Gastrocnemius medialis (tissue), 4 donors: ENCODE results near the gene CNNM4. TPM values are rescaled to one million over a fixed set of nuclear protein-coding genes. Genes with fewer than 3 reads are reported as not detected.

Source experiments
- ATAC-seq, 2 donors: fragments of 150-250 bp; one replicate each; pipeline ENCODE4 v1.9.1; 2016
- DNase-seq, 2 donors: peaks; one replicate each; pipeline ENCODE4 v3.0.0-alpha.2; 2019
- H3K27ac ChIP-seq, 4 donors: fragments of 200-600 bp; sonication (generic); 1 replicate in 1 of 4; 2 replicates in 3 of 4; pipeline ENCODE4 v1.5.1; 2016 to 2018; ENCODE audit warnings: mild to moderate bottlenecking in 2 of 4, moderate library complexity in 1 of 4
- H3K27me3 ChIP-seq, 3 donors: fragments of 200-600 bp; sonication (generic) in 2 of 3; 1 replicate in 1 of 3; 2 replicates in 2 of 3; pipeline versions ENCODE4 v1.5.1 to v1.6.0; 2016 to 2019; ENCODE audit warnings: mild to moderate bottlenecking in 1 of 3, moderate library complexity in 1 of 3
- H3K36me3 ChIP-seq, 2 donors: fragments of 200-600 bp; sonication (generic) in 1 of 2; one replicate each; pipeline ENCODE4 v1.5.1; 2017 to 2018
- H3K4me1 ChIP-seq, 2 donors: fragments of 200-600 bp; sonication (generic) in 1 of 2; one replicate each; pipeline ENCODE4 v1.5.1; 2016 to 2017; ENCODE audit warnings: mild to moderate bottlenecking in 2 of 2
- H3K4me3 ChIP-seq, 4 donors: fragments of 200-600 bp; sonication (generic) in 3 of 4; 1 replicate in 1 of 4; 2 replicates in 3 of 4; pipeline ENCODE4 v1.5.1; 2016 to 2019; ENCODE audit warnings: mild to moderate bottlenecking in 2 of 4
- H3K9me3 ChIP-seq, 3 donors: fragments of 200-600 bp; sonication (generic) in 2 of 3; 1 replicate in 1 of 3; 2 replicates in 2 of 3; pipeline ENCODE4 v1.5.1; 2016 to 2019
- CTCF ChIP-seq, 5 experiments: fragments of 450-650 bp in 3 of 5; fragments of 200-600 bp in 2 of 5; sonication (generic) in 2 of 5; IDR thresholded peaks in 4 of 5; conservative IDR thresholded peaks in 1 of 5; 1 replicate in 4 of 5; 2 replicates in 1 of 5; pipeline ENCODE4 v1.5.1; 2016 to 2019; ENCODE audit warnings: antibody characterized with exemption in 5 of 5, mild to moderate bottlenecking in 3 of 5, moderate library complexity in 3 of 5
- POLR2A ChIP-seq, 2 donors: fragments of 450-650 bp; IDR thresholded peaks; one replicate each; pipeline ENCODE4 v1.6.1; 2017; ENCODE audit warnings: antibody characterized with exemption in 2 of 2, mild to moderate bottlenecking in 2 of 2, moderate library complexity in 2 of 2
- in situ Hi-C, 4 donors: fragments of 200-750 bp; cut with MboI; loops; one replicate each; pipeline versions ENCODE4 v1.15.0 to v1.8.0; 2017; ENCODE audit warnings: low sequenced_read_pairs in 4 of 4
- intact Hi-C: fragments of 100-400 bp; cut with DNase I; formaldehyde crosslinking; loops from one replicate; pipeline ENCODE4 v1.15.1; 2023; ENCODE audit warnings: low total_unique reads
- total RNA-seq, 4 donors: library from RNA; depleted of rRNA; stranded (reverse); fragments of >200 nt; gene quantifications; one replicate each; pipeline versions ENCODE4 v1.1.0 to v1.2.3, GENCODE V29; 2016

CNNM4 gene
- total RNA-seq, 4 donors from 2014 or later: 5.4 to 20.1 (median 9.1) TPM

GRCh38 chr2:96739633-96740428 is 20.9 kb upstream of the CNNM4 start, which contains the start of gene LMAN2L:
Gene LMAN2L (minus strand): TSS chr2:96740064. CDS start chr2:96740040, 24 bp downstream.
- no peaks in the 10 kb centered on the region for H3K9me3 ChIP-seq
- H3K27ac ChIP-seq: peak within 1 kb of the TSS; percentile 85 to 88 (median 88)
- peaks cover 0 to 13% of the 10 kb centered on the region in 2 donors for H3K36me3 ChIP-seq
- intact Hi-C loops: loop anchor here (1.0 to 5.0 kb wide), 4 partner anchors 20 to 102 kb away; partner anchors contain the start of genes CNNM3, CNNM4 and KANSL3
- peak; percentile 98 to 99 for DNase-seq
- peak within 1 kb of the TSS; percentile 77 to 90 (median 84) for H3K4me3 ChIP-seq
- peaks cover 15 to 16% of the 10 kb centered on the region in 2 donors for H3K4me1 ChIP-seq
- in situ Hi-C loops: loop anchor here in 1 of 4 donors (5.0 kb wide), 1 partner anchor 103 kb away; the partner anchor contains the start of gene KANSL3
- H3K27me3 ChIP-seq: no peaks in the 10 kb centered on the region
- ATAC-seq: peak; percentile 98 to 99
- TF ChIP-seq CTCF (IDR thresholded peaks at IDR 0.05 in 4 of 5, conservative IDR thresholded peaks at IDR 0.05 in 1 of 5): peak in 2 of 5 experiments; percentile 11 to 21
- peak; percentile 57 to 64 for TF ChIP-seq POLR2A (IDR thresholded peaks at IDR 0.05)

- ATAC-seq: no peak
- in situ Hi-C loops (no loop called here), intact Hi-C loops (no loop called here)
- Histone ChIP-seq H3K4me1 (no peaks in the 10 kb centered on the region), H3K27ac (no peak overlapping the region), H3K9me3 (no peaks in the 10 kb centered on the region), H3K36me3 (no peaks in the 10 kb centered on the region), H3K27me3 (no peaks in the 10 kb centered on the region), H3K4me3 (no peak overlapping the region)
- no peak for DNase-seq
- TF ChIP-seq CTCF (IDR thresholded peaks at IDR 0.05 in 4 of 5, conservative IDR thresholded peaks at IDR 0.05 in 1 of 5) (no peak), POLR2A (IDR thresholded peaks at IDR 0.05) (no peak)
These were observed 13.6 kb upstream of the CNNM4 start for GRCh38 chr2:96747061-96747617.

GRCh38 chr2:96751800-96752199 is 8.9 kb upstream of the CNNM4 start:
- ATAC-seq: no peak
- no peaks in the 10 kb centered on the region for H3K4me1 ChIP-seq
- DNase-seq: no peak
- in situ Hi-C loops: loop anchor here in 1 of 4 donors (10.0 kb wide), 1 partner anchor 117 kb away; the partner anchor contains the start of gene KANSL3
- intact Hi-C loops: no loop called here
- H3K4me3 ChIP-seq: no peak overlapping the region
- H3K27ac ChIP-seq: no peak overlapping the region
- TF ChIP-seq POLR2A (IDR thresholded peaks at IDR 0.05) (no peak), CTCF (IDR thresholded peaks at IDR 0.05 in 4 of 5, conservative IDR thresholded peaks at IDR 0.05 in 1 of 5) (no peak)
- no peaks in the 10 kb centered on the region for H3K36me3 ChIP-seq
- H3K9me3 ChIP-seq: no peaks in the 10 kb centered on the region
- no peaks in the 10 kb centered on the region for H3K27me3 ChIP-seq

- no peaks in the 10 kb centered on the region for H3K9me3 ChIP-seq
- no peak overlapping the region for H3K27ac ChIP-seq
- intact Hi-C loops: no loop called here
- in situ Hi-C loops: loop anchor here in 1 of 4 donors (10.0 kb wide), 1 partner anchor 119 kb away; the partner anchor contains the start of gene KANSL3
- TF ChIP-seq POLR2A (IDR thresholded peaks at IDR 0.05) (no peak), CTCF (IDR thresholded peaks at IDR 0.05 in 4 of 5, conservative IDR thresholded peaks at IDR 0.05 in 1 of 5) (no peak)
- no peaks in the 10 kb centered on the region for H3K36me3 ChIP-seq
- ATAC-seq (no peak), DNase-seq (no peak)
- H3K27me3 ChIP-seq: no peaks in the 10 kb centered on the region
- no peaks in the 10 kb centered on the region for H3K4me1 ChIP-seq
- H3K4me3 ChIP-seq: no peak overlapping the region
These were observed 6.9 kb upstream of the CNNM4 start for GRCh38 chr2:96753661-96754282.
